Measurements from ENCODE around the gene OTOP1.
"Not testable (repeated sequence)": the region's sequence is repeated elsewhere in the genome, so short reads cannot be mapped to it uniquely, and the experiment has no call there.

Gene OTOP1

DNA sequence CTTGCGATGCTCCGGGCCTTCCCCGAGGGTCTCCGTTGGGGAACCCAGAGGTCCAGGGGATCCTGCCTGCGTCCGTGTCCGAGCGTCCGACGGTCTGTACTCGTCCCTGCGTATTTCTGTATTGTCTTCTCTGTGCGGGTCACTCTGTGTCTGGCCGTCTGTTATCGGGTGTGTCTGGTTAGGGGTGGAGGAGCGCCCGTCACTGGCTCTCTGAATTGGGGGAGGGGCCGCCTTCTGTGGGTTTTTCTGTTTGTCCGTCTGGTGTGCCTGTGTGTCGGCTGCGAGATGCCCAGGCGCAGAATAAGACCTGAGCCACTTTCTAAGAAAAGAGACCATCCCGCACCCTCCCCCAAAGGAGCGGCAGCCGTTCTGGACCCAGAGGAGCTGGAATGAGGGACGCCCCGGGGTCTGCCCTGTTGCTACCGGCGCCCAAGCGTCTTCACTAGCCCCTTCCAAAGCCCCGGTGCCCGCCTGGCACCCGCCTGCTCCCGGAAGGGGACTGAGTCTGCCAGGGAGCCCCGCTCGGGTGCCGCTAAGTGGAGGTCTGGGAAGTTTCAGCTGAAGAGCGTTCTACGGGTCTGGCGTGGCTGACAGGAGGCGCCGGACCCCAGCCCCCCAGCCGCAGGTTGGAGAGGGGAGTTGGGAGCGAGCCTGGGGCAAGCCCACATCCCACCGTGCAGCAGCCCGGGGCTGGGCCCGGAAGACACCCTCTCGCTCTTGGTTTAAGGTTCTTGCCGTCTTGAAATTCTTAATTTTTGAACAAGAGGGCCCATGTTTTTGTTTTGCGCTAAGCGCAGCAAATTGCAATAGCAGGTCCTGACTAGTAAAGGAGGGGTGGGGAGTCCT, 1.0 kb upstream of the OTOP1 start:
- DNase-seq, result no peak

- DNase-seq, result no peak
Observed at GRCh38 chr4:4225915-4226605, 669 bp downstream of the OTOP1 start.

DNA sequence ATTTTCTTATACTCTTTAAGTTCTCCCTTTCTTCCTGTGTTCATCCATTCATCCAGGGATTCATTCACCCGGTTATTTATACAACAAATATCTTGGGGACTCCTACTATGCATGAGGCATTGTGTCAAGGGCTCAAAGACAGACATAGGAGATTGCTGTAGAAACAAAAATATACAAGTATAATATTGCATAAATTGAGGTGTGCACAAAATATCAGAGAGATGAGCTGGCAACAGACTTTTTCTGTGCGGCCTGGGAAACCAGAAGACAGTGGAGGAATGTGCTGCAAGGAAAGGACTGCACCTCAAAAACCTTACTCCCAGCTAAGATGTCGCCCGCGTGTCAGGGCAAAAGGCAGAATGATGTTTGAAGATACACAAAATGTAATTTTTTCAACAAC, 9.6 kb downstream of the OTOP1 start:
- DNase-seq, result no peak

- DNase-seq, result no peak
Observed at GRCh38 chr4:4216648-4217047, 10.1 kb downstream of the OTOP1 start.

GRCh38 chr4:4213674-4214073, 13.1 kb downstream of the OTOP1 start:
- not testable (repeated sequence) for DNase-seq

GRCh38 chr4:4206204-4206603, 20.5 kb downstream of the OTOP1 start:
- no peak for DNase-seq

DNA sequence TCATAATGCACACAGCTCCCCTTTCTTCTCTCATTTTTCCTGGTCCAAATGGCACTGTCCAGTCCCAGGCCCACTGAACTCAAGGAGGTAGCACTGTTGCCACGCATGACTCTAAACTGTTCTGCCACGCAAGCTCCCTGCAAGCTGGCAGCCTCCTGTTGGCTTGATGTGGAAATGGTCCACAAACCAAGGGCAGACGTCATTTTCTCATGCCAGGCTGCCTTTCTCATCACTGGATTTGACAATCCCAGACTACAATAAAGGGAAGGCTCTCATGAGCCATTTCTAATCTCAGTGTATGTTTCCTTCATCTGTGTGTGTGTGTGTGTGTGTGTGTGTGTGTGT, 22.4 kb downstream of the OTOP1 start:
- no peak for DNase-seq

DNA sequence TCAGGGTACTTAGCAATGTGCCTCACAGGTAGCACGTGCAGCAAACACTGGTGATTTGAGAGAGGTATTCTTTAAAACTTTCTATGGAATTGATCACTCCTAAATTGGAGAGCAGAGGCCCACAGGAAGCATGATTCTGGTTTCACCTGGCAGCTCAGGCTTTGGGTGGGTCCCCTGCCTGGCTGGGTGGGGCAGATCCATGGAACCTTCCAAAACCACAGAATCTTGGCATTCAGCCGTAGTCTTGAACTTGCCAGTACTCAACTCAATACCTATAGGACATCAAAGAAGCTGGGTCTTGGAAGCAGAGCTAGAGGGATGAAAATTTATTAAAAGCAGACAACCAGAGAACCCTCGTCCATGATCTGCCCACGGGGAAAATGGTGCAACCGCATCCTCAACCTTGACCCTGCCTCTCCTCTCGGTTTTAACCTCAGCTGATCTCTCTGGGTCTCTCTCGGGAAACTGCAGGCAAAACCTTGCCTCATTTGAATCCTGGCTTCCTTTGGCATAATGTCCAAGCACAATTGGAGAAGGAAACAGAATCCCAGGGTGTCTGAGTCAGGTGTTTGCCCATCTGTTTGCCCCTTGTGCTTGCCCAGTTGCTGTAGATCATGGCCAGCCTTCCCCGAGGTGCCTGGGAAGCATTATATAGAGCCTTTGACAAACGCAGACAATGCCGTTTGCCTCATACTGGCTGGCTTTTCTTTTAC, 22.9 kb downstream of the OTOP1 start:
- no peak for DNase-seq

- DNase-seq, result no peak
Observed at GRCh38 chr4:4202510-4202909, 24.2 kb downstream of the OTOP1 start.

DNA sequence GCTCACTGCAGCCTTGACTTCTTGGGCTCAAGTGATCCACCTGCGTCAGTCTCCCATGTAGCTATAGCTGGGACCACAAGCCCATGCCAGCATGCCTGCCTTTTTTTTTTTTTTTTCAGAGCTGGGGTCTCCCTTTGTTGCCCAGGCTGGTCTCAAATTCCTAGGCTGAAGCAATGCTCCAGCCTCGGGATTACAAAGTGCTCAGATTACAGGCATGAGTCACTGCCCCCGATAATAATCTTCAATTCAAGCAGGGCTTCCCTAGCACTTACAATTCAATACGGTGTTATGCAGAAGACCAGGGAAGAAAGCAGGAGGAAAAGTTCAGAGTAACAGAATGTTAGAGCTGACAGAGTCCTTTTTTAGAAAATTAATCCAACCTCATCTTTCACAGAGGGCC, 26.1 kb downstream of the OTOP1 start:
- no peak for DNase-seq

DNA sequence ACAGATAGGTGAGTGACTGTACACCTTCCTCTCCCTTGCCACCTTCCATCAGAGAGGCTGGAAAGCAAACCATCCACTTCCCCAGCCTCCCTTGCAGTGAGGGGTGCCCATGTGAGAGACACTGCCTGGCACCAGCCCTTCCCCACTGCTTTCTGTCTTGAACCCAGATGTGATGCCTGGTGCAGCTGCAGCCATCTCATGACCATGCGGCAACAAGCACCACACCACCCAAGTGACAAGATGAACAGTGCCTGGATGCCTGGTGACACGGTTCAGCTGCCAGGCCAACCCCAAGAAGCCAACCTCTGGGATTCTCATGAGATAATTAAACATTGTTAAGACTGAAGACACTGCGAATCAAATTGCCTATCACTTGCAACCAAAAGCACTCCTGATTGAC, 31.4 kb downstream of the OTOP1 start:
- DNase-seq, result no peak

DNA sequence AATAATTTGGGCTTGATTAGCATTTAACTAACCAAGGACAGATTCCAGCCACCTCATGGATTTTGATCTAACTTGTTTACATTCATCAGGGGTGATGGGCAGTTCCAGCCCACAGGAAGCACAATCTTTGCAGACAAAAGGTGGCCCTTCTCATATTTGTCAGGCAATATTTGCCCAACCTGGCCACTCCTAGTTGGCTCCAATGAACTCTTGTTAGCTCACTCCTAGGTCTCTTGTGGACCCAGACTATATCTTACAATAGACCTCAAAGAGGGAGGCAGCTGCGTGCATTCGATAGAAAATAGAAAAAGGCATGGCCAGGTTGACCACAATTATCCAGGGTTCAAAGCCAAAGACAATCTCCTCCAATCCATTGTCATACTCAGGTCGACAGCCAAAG, 38.2 kb downstream of the OTOP1 start:
- DNase-seq, result not testable (repeated sequence)

DNA sequence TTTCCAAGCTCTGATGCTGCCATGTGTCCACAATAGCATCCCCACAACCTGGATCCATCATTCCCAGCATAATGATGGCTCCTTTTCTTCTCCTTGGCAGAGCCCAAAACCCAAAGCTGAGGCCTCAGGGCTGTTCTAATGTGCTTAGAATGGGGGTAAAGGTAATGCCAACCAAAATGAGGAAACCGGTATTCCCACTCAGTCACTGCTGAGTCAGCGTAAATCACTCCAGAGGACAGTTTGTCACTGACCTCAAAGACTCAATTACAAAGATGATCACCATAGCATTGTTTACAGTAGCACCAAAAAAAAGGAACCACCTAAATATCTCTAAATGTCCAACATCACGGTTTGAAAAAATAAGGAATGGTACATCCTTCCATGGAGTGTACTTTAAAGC, 41.2 kb downstream of the OTOP1 start:
- no peak for DNase-seq

DNA sequence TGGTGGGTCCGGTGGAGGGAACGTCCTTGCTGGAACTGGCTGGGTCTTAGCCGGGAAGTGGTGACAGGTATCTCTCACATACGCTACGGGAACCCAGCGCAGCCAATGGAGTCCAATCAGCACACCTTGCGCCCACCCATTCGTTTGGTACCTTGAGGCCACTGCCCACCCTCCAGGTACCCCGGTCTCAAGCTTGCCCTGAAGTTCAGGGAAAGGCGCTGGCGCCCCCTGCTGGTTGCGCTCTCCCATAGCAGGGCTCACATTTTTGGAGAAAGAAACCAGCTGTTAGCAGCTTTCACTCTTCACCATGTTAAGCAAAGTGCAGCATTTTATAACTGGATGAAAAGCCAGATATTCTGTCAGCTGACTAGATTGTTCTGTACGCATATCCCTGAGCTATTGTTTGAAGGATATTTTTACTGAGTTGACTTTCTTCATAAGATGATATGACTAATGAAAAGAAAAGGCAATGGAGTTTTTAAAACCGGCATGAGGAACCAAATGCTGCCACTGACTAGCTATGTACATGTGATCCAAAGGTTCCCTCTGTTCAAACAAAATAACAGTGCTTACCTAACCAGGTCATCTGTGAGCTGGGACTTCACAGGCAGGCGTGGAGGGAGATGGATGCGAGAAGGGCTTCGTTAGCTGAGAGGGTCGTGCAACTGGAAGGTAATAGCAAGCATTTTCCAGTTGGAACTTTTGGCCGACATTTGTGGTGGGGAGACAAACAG, 43.7 kb downstream of the OTOP1 start:
- no peak for DNase-seq

DNA sequence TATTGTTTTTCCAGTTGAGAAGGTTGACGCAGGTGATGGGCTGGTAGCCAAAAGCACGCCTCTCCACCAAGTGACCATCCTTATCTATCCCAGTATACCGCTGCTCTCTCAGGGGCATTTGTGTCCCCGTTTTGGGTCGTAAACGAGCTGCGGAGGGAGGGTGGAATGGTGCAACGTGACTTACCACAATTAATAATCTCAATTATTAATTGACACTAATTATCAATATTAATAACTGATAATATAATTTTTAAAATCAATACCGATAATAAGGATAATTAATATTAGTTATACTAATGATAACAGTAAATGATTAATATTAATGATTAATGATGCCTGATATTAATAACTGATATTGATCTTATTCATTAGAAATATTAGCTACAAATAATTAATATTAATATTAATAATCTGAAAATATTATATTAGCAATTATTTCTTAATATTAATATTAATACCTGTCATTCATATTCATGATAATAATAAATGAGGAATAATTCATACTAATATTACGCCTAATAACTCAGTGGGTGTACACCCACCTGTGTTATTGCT, 56.1 kb downstream of the OTOP1 start:
- DNase-seq, result no peak

- DNase-seq, result not testable (repeated sequence)
Observed at GRCh38 chr4:4167981-4168780, 58.5 kb downstream of the OTOP1 start.

GRCh38 chr4:4166986-4167385, 59.7 kb downstream of the OTOP1 start:
- not testable (repeated sequence) for DNase-seq

- not testable (repeated sequence) for DNase-seq
Observed at GRCh38 chr4:4165701-4166392, 60.9 kb downstream of the OTOP1 start.

- not testable (repeated sequence) for DNase-seq
Observed at GRCh38 chr4:4164532-4165173, 62.1 kb downstream of the OTOP1 start.

DNA sequence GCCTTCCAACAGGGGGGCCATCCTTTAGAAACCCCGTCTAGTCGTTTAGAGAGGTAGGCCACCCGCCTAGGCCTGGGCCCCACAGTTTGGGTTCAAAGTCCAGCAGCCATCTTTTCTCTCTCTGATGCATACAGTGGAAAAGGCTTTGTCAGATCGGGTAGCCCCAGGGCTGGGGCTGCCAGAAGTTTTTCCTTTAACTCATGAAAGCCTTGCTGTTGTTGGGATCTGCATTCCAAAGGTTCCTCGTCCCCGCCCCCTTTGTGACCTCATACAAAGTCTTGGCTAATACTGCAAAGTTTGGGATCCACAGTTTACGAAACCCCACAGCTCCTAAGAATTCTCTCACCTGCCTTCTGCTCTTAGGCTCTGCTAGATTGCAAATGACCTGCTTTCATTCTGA, 64.5 kb downstream of the OTOP1 start:
- not testable (repeated sequence) for DNase-seq
